Fibroblast of mammary gland (primary cell): ENCODE measurements around the gene PDIA3.
"Not testable (repeated sequence)": the region's sequence is repeated elsewhere in the genome, so short reads cannot be mapped to it uniquely, and the experiment has no call there.

Experiments
- DNase-seq: peaks from one replicate; pipeline ENCODE4 v3.0.0-alpha.2; 2010; ENCODE audit warnings: low read depth
- H3K4me3 ChIP-seq: 2 replicates; pipeline ENCODE4 v1.5.1; 2011; ENCODE audit warnings: low read depth, mild to moderate bottlenecking, low read length, moderate library complexity; ENCODE audit not compliant: control insufficient read depth
- CTCF ChIP-seq: conservative IDR thresholded peaks from 2 replicates; pipeline ENCODE4 v1.5.1; 2011; ENCODE audit warnings: low read depth, low read length, inconsistent platforms; ENCODE audit not compliant: control insufficient read depth, insufficient read depth

Gene PDIA3

GRCh38 chr15:43800286-43801141 is 54.3 kb downstream of the PDIA3 start, which contains the start of gene HYPK:
Gene HYPK, plus strand, starts transcription at chr15:43800599. Its CDS starts 24 bp downstream, at chr15:43800623.
- DNase-seq: peak; percentile 81
- H3K4me3 ChIP-seq: peak within 1 kb of the TSS; percentile 99
- no peak for TF ChIP-seq CTCF

GRCh38 chr15:43802676-43803075 is 56.4 kb downstream of the PDIA3 start:
- not testable (repeated sequence) for DNase-seq, H3K4me3 ChIP-seq

- TF ChIP-seq CTCF: no peak
- H3K4me3 ChIP-seq: no peak overlapping the region
- no peak for DNase-seq
Observed at GRCh38 chr15:43808435-43808950, 62.3 kb downstream of the PDIA3 start.

- no peak for DNase-seq
Observed at GRCh38 chr15:43808960-43809678, 62.9 kb downstream of the PDIA3 start.

GRCh38 chr15:43815064-43815463 is 68.8 kb downstream of the PDIA3 start:
- not testable (repeated sequence) for DNase-seq, H3K4me3 ChIP-seq

More at GRCh38 chr15:43808960-43809678, 62.9 kb downstream of the PDIA3 start:
- no peak for TF ChIP-seq CTCF
- no peak overlapping the region for H3K4me3 ChIP-seq

- DNase-seq: no peak
Observed at GRCh38 chr15:43821505-43821904, 75.3 kb downstream of the PDIA3 start.

More at GRCh38 chr15:43821505-43821904, 75.3 kb downstream of the PDIA3 start:
- no peak for TF ChIP-seq CTCF
- H3K4me3 ChIP-seq: no peak overlapping the region
